ENCODE data around the gene SLC25A21.

DNA sequence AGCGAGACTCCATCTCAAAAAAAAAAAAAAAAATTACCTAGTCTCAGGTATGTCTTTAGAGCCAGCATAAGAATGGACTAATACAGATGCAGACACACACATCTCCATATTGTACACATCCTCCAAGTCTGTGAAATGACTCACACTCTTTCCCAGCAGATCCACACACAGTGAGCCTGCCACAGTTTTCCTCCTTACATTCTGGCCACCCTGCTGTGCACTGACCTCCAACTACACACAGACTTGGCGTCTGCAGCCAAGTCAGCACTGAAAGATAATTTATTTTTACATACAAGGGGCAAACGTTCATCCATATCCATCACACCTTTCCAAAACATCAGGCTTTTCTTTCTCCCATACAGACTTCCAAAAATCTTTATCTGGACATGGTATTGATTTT, 115.9 kb downstream of the SLC25A21 start:
- TF ChIP-seq, protein P1, sequence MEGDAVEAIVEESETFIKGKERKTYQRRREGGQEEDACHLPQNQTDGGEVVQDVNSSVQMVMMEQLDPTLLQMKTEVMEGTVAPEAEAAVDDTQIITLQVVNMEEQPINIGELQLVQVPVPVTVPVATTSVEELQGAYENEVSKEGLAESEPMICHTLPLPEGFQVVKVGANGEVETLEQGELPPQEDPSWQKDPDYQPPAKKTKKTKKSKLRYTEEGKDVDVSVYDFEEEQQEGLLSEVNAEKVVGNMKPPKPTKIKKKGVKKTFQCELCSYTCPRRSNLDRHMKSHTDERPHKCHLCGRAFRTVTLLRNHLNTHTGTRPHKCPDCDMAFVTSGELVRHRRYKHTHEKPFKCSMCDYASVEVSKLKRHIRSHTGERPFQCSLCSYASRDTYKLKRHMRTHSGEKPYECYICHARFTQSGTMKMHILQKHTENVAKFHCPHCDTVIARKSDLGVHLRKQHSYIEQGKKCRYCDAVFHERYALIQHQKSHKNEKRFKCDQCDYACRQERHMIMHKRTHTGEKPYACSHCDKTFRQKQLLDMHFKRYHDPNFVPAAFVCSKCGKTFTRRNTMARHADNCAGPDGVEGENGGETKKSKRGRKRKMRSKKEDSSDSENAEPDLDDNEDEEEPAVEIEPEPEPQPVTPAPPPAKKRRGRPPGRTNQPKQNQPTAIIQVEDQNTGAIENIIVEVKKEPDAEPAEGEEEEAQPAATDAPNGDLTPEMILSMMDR (IDR thresholded peaks at IDR 0.05 in 2 of 3, conservative IDR thresholded peaks at IDR 0.05 in 1 of 3; ENCODE audit: control insufficient read depth in 2 of 3, extremely low read depth in 1 of 3, insufficient read depth in 1 of 3, low read depth in 3 of 3, low read length in 3 of 3): no peak
- TF ChIP-seq POLR2AphosphoS2 (IDR thresholded peaks at IDR 0.05; ENCODE audit: low read depth, low read length): no peak
- TF ChIP-seq, protein P2, sequence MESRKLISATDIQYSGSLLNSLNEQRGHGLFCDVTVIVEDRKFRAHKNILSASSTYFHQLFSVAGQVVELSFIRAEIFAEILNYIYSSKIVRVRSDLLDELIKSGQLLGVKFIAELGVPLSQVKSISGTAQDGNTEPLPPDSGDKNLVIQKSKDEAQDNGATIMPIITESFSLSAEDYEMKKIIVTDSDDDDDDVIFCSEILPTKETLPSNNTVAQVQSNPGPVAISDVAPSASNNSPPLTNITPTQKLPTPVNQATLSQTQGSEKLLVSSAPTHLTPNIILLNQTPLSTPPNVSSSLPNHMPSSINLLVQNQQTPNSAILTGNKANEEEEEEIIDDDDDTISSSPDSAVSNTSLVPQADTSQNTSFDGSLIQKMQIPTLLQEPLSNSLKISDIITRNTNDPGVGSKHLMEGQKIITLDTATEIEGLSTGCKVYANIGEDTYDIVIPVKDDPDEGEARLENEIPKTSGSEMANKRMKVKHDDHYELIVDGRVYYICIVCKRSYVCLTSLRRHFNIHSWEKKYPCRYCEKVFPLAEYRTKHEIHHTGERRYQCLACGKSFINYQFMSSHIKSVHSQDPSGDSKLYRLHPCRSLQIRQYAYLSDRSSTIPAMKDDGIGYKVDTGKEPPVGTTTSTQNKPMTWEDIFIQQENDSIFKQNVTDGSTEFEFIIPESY (IDR thresholded peaks at IDR 0.05): no peak
- TF ChIP-seq ESRRA (IDR thresholded peaks at IDR 0.05; ENCODE audit: low read length): no peak
- no peak for TF ChIP-seq EGR1 (IDR thresholded peaks at IDR 0.05; ENCODE audit: borderline replicate concordance in 1 of 2, low read depth in 2 of 2, low read length in 2 of 2)
- no peak for TF ChIP-seq MYB (IDR thresholded peaks at IDR 0.05; ENCODE audit: borderline replicate concordance, low read depth, low read length)
- no peak for TF ChIP-seq POLR2A (IDR thresholded peaks at IDR 0.05; ENCODE audit: low read depth, low read length)

All from GM12878 (cell line).